Mucosa of gallbladder (tissue), 1 donor: Measurements from ENCODE around the gene MAPK9. TPM values are rescaled to one million over a fixed set of nuclear protein-coding genes. Genes with fewer than 3 reads are reported as not detected.
"Not testable (repeated sequence)": the region's sequence is repeated elsewhere in the genome, so short reads cannot be mapped to it uniquely, and the experiment has no call there.

Experiments
- DNase-seq: peaks from one replicate; pipeline ENCODE4 v3.0.0-alpha.2; 2020; ENCODE audit warnings: low spot score
- total RNA-seq: library from RNA; stranded (reverse); gene quantifications from one replicate; pipeline ENCODE4 v1.2.1, GENCODE V29; 2021
- donor health status: DM: no; HTN: no; CAD: no.

Gene MAPK9
- total RNA-seq, 1 donor from 2014 or later, result 36.1 TPM

DNA sequence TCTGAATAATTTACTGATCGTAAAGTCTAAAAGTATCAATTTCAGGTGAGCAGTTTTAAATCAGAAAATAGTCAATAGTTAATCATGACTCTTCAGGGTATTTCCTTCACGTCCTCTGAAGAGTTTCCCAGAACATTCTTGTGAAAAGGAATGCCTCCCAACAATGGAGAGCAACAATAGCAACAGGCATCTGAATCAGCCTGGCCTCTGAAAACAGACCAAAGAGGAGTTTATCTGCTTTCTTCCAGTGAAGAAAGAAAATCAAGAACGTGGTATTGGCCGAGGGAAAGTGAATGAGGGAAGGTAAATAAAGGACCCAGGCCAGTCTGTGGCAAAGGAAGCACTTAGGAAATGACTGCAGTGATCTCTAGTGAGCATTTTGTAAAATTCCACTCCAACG lies 56.8 kb downstream of the MAPK9 start:
- DNase-seq, result no peak

DNA sequence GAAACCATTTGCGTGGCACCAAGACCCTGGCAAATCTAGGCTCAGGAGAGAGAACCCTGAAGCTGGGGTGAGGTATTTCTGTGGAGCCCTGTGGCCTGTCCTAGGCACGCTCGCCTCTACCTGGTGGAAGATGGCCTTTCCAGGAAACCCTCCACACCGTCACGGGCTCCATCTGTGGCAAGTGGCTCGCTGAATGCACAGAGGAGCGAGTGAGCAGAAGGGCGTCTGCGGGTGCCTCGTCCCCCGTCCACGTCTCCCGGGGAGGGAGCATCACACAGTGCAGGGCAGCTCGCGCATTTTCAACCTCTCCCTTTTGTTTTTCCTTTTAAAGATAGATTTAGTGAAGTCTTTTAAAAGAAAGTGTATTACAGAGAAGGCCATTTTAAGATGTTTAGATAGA lies 57.6 kb downstream of the MAPK9 start:
- DNase-seq, result no peak

DNA sequence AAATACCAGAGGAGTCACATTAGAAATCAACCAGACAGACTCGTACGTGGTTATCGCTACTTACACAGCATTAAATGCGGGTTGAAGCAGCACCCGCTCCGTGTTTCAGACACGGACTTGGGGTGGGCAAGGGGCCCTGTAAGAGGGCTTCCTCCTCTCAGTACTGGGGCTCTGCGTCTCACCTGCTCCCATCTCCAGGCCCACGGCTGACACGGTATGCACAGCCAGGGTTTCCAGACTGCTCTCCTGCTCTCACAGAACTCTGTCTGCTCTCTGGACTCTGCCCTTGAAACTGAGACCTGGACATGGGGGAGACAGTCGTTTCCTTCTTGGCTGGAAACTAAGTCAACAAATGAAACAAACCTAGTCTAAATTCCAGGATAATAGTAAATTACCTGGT lies 58.2 kb downstream of the MAPK9 start:
- DNase-seq, result no peak

DNA sequence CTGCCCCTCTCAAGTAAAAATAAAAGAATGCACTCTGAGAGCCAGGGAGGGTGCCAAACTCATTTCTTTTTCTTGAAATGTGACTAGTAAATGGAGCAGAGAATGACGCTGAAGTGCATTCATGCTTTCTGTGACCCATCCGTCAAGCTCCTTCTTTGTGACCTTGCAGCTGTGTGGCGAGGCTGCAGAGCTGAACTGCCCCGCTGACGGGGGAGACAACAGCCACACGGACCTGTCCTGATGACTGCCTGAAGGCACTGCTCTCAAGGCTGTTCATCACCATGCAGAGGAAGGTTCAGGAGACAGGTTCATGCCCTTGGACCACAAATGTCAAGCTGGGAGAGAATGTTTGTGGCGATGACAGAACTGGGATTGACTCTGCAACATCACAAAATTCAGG lies 61.9 kb downstream of the MAPK9 start:
- no peak for DNase-seq

DNA sequence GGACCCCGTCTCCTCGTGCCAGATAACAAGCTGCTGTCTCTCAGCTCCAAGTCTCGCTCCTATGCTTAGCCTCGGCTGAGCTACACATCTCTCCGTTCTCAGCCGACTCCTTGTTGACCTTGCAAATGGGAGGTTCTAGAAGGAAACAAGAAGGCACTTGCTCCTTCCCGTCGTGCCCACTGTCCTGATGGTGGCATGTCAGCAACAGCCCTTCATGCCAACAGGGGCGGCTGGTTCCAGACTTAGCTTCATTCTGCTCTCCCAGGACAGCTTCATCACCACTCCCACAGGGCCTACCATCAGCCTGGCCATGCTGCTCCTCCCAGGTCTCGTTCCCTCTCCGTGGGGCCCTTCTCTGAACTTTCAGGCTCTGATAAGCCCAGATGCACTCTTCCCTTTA lies 69.8 kb downstream of the MAPK9 start:
- no peak for DNase-seq

GRCh38 chr5:180217797-180218196 lies 74.1 kb downstream of the MAPK9 start:
- DNase-seq, result no peak

DNA sequence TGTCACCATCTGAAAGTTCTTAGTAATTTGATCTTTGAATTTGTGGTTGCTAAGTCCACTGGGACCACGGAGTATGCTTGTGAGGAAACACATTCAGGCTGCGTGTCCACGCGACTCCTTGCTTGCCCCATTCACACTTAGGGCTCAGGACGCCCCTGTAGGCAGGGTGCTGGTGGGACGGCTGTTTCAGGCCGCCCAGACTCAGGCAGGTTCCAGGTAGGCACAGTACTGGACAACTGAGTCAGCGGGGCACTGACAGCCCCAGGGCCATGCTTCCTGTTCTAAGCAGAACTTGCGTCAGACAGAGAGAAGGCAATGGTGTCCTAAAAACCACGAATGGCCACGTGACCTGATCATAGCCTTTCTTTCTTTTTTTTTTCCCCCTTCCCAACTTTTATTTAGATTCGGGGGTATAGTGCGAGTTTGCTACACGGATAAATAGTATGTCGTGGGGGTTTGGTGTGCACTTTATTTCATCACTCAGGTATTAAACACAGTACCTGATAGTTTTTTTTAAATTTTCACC lies 75.2 kb downstream of the MAPK9 start:
- DNase-seq, result no peak

DNA sequence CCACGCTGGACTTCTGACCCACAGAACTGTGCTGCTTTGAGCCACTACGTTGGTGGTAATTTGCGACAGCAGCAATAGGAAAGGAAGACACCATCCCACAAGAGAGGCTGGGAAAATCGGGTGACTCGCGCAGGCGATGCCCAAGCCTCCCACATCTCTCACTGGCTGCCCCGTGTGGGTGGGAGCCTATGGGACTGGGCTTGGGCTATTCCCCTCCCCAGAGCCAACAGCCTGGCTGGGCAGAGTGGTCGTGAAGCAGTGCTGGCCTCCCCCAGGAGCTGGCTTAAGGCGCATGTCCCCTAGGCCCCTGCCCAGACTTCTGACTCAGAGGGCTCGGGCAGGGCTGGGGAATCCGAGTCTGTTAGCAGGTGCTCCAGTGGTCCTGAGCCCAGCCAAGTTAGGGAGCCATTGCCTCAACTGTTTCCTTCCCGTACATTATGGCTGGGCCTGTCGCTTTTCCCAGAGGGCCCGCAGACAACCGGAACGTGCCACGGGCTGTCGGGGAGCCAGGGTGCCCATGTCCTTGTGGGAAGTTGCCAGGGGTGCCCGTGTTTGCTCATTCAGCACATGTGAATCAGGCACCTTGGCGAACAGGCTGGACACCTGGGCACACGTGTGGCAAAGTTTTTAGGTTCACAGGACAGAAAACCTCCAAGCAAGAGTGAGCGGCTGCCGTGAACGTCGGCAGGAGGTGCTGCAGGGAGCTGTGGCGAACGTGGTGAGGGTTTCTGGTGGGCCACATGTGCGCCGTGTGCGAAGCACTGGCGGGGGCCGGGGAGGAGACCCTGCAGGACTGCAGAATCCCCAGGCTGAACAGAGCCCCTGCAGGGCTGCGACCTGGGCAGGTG lies 75.9 kb downstream of the MAPK9 start:
- DNase-seq, result no peak

DNA sequence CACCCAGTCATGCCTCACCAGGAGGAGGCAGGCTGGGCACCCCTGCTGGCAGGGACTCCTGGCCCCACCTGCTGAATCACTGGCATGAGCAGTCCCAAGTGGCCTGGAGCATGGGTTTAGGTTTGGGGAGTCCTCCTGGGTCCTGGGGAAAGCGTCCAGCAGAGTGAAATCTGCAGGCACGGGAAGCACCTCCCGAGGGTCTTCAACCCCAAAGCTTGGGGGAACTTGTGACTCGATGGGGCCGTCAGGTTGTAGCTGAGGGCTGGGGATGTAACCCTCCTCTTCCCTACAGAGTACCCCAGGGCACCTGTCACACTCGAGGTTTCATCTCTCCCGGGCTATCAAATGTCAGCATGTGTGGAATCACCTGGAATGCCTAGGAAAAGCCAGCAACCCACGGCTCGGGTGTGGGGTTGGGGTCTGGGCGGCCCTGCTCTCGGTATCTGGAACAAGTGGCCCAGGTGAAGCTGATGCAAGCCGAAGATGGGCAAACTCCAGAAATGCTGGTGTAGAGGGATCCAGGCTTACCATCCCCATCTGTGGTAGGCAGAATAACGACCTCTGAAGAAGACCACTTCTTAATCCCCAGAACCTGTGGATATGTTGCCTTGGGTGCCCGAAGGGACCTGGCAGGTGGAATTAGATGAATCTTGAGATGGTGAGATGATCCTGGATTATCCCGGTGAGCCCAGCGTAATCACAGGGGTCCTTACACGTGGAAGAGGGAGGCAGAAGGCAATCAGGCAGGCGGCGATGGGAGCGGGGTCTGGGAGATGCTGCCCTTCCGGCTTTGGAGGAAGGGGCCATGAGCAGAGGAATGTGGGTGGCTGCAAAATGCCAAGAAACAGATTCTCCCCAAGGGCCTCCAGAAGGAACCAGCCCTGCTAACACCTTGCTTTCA lies 76.8 kb downstream of the MAPK9 start:
- no peak for DNase-seq

GRCh38 chr5:180213657-180214207 lies 78.2 kb downstream of the MAPK9 start:
- no peak for DNase-seq

GRCh38 chr5:180213256-180213600 lies 78.7 kb downstream of the MAPK9 start:
- no peak for DNase-seq

DNA sequence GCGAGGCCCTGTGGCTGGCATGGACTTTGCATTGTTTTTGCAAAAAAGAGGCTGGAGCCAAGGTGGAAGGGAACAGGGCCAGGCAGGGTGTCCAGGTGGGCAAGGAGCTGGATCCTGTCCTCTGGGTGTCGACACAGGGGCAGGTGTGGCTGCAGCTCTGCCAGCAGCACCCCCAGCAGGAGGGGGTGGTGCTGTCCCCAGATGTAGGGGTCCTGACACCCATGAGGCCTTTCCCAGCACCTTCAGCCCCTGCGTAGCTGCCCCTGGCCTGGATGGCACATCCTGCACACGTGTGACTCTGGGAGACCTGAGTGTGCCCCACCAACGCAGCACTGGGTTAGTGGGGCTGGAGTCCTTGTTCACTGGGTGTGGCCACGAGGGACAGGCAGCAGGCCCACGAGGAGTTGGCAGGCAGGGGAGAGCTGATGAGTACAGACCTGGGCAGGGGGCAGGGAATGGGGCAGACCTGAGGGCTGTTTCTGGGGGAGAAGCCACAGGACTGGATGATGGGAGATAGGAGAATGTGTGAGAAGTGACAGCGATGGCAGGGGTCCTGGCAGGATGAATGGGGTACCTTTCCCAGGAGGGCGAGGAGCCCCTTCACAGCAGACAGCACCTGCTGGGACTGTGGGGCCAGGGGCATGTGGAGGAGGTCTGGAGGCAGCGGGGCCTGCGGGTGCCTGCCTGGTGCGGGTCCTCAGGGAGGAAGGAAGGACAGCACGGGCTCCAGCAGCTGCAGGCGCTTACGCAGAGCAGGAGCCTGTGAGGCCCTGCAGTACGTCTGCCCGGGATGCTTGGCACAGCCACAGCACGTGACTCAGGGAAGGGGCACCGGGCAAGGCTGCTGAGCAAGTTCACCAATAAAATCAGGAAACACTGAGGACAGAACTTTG lies 79.3 kb downstream of the MAPK9 start:
- no peak for DNase-seq

GRCh38 chr5:180211761-180212035 lies 80.2 kb downstream of the MAPK9 start:
- no peak for DNase-seq

DNA sequence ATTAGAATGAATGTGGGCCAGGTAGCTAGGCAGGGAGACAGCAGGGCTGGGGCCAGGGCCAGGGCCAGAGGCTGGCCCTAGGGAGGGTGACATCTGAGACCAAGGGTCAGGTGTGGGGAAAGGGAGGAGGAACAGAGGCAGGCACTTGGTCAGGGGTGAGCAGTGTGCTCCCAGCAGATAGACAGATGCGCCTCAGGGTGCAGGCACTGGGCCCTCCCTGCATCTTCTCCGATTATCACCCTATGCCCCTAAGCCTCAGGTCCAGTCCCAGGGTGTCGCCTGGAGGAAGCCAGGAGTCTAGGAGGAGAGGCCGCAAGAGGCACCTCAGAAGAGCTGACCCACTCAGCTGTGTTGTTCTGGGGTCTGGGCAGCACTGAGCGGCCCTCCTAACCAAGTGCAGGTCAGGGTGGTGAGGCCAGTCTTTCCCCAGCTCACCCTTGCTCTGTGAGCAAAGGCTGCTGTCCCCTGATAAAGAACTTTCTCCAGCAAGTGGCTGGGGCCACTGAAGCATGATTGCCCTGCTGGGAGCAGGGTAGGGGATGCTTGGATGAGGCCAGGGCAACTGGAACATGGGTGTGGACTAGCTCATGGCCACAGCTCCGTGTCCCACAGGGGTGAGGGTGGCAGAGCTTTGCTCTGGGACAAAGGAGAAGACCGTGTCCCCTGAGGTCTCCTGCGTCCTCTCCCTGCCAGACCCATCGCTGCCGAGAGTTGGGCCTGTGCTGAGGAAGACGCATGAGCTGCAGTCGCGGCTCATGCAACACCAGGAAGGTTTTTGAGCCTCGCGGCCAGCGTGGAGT lies 80.7 kb downstream of the MAPK9 start:
- no peak for DNase-seq

- not testable (repeated sequence) for DNase-seq
Measured at GRCh38 chr5:180210077-180210476, 81.8 kb downstream of the MAPK9 start.

GRCh38 chr5:180209137-180209581 lies 82.7 kb downstream of the MAPK9 start, which contains the start of gene RASGEF1C:
TSS of gene RASGEF1C (minus strand) at chr5:180209211. CDS start at chr5:180138052, 71,159 bp downstream.
- DNase-seq, result no peak

GRCh38 chr5:180208435-180209081 lies 83.3 kb downstream of the MAPK9 start:
- DNase-seq, result no peak

GRCh38 chr5:180208038-180208434 lies 83.8 kb downstream of the MAPK9 start:
- no peak for DNase-seq

- DNase-seq, result no peak
Measured at GRCh38 chr5:180207593-180207992, 84.3 kb downstream of the MAPK9 start.

DNA sequence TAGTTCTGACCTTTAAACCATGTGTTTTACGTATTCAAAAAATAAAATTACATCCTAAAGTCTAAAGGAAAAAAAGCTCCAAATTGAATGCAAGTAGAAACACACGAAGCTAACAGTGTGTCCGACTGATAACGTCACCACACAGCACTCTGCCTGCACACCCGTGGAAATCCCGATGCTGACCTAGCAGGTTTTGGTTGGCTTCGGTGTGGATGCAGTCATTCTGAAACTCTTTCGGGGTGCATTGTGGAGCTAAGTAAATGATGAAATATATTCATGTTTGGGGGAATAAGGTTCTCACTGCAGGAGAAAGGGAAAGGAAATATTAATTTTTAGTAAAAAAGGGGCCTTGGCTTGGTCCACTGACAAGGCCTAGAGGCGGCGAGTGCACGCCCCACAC lies 84.9 kb downstream of the MAPK9 start:
- DNase-seq, result no peak
